SU-DHL-6 (cell line): ENCODE data around the gene EXD3.

Experiments
- H2AFZ ChIP-seq: fragments of 200-600 bp; sonication (generic); 2 replicates; pipeline ENCODE4 v1.6.1; 2014; ENCODE audit warnings: low read depth, mild to moderate bottlenecking, moderate library complexity, mixed read lengths, antibody characterized with exemption, low read length; ENCODE audit not compliant: severe bottlenecking
- H3F3A ChIP-seq: fragments of 200-600 bp; shearing (Covaris generic); 2 replicates; pipeline ENCODE4 v1.6.0; 2016; ENCODE audit warnings: antibody characterized with exemption, mild to moderate bottlenecking; ENCODE audit not compliant: insufficient read depth
- H3K27ac ChIP-seq: fragments of 200-600 bp; sonication (generic); 2 replicates; pipeline ENCODE4 v1.5.1; 2016; ENCODE audit warnings: low read depth, mild to moderate bottlenecking, low read length, moderate library complexity, mixed read lengths
- H3K27me3 ChIP-seq: fragments of 200-600 bp; sonication (generic), shearing (Covaris generic); 2 replicates; pipeline ENCODE4 v1.6.0; 2014; ENCODE audit warnings: mild to moderate bottlenecking, low read length
- H3K36me3 ChIP-seq: fragments of 200-600 bp; sonication (generic); 2 replicates; pipeline ENCODE4 v1.6.1; 2014; ENCODE audit warnings: mild to moderate bottlenecking, low read length, mixed read lengths
- H3K4me2 ChIP-seq: fragments of 300-600, 200-600 bp; shearing (Covaris generic), sonication (generic); 2 replicates; pipeline ENCODE4 v1.6.0; 2014; ENCODE audit warnings: low read length, low read depth, mild to moderate bottlenecking; ENCODE audit not compliant: poor library complexity, severe bottlenecking
- H3K4me3 ChIP-seq: fragments of 200-600 bp; sonication (generic); 2 replicates; pipeline ENCODE4 v1.5.1; 2014; ENCODE audit warnings: antibody characterized with exemption, low read length, mild to moderate bottlenecking, mixed read lengths; ENCODE audit not compliant: insufficient read depth, poor library complexity, severe bottlenecking
- H3K79me2 ChIP-seq: fragments of 200-600 bp; sonication (generic); 2 replicates; pipeline ENCODE4 v1.6.1; 2014; ENCODE audit warnings: mild to moderate bottlenecking, low read length, moderate library complexity; ENCODE audit not compliant: insufficient read depth
- H3K9ac ChIP-seq: fragments of 200-600 bp; sonication (generic); 2 replicates; pipeline ENCODE4 v1.7.0; 2014; ENCODE audit warnings: mild to moderate bottlenecking, low read length
- H3K9me2 ChIP-seq: fragments of 200-600 bp; sonication (generic); replicated peaks from 2 replicates; pipeline ENCODE4 v1.6.1; 2014; ENCODE audit warnings: low read length; ENCODE audit not compliant: insufficient read depth
- H3K9me3 ChIP-seq: fragments of 200-600 bp; sonication (generic); 2 replicates; pipeline ENCODE4 v1.6.1; 2014; ENCODE audit warnings: low read length, mixed read lengths; ENCODE audit not compliant: insufficient read depth
- H4K20me1 ChIP-seq: fragments of 200-600 bp; sonication (generic); 2 replicates; pipeline ENCODE4 v1.6.1; 2014; ENCODE audit warnings: low read depth, mild to moderate bottlenecking, antibody characterized with exemption, low read length, moderate library complexity, mixed read lengths
- CTCF ChIP-seq: fragments of 200-600 bp; sonication (generic); IDR thresholded peaks from one replicate; pipeline ENCODE4 v1.5.1; 2017; ENCODE audit warnings: antibody characterized with exemption, mild to moderate bottlenecking, low read length, moderate library complexity; ENCODE audit not compliant: insufficient read depth, poor library complexity, severe bottlenecking
- EZH2phosphoT487 ChIP-seq: fragments of 200-600 bp; sonication (generic), shearing (Covaris generic); conservative IDR thresholded peaks from 2 replicates; pipeline ENCODE4 v1.6.1; 2018; ENCODE audit warnings: mild to moderate bottlenecking, antibody characterized with exemption, low read length, moderate library complexity, mixed read lengths

The EXD3 gene

GRCh38 chr9:137297966-137298365, 125.0 kb downstream of the EXD3 start:
- H3K9me3 ChIP-seq: no peaks in the 10 kb centered on the region
- no peak overlapping the region for H3K4me3 ChIP-seq
- TF ChIP-seq EZH2phosphoT487: no peak
- no peak for TF ChIP-seq CTCF
- no peak overlapping the region for H2AFZ ChIP-seq
- H3K36me3 ChIP-seq: no peaks in the 10 kb centered on the region
- no peaks in the 10 kb centered on the region for H3K79me2 ChIP-seq
- H3K27me3 ChIP-seq: no peaks in the 10 kb centered on the region
- no peak overlapping the region for H3K4me2 ChIP-seq
- H3K27ac ChIP-seq: no peak overlapping the region
- H3F3A ChIP-seq: 0 out of 2 replicates have a peak, but pooled peaks cover 2% of the 10 kb centered on the region
- H3K9me2 ChIP-seq: no peaks in the 10 kb centered on the region
- H4K20me1 ChIP-seq: no peaks in the 10 kb centered on the region
- no peak overlapping the region for H3K9ac ChIP-seq

GRCh38 chr9:137296670-137297664, 126.0 kb downstream of the EXD3 start:
- H3K9ac ChIP-seq: no peak overlapping the region
- H3K79me2 ChIP-seq: no peaks in the 10 kb centered on the region
- no peaks in the 10 kb centered on the region for H3K9me3 ChIP-seq
- H3K9me2 ChIP-seq: no peaks in the 10 kb centered on the region
- H2AFZ ChIP-seq: no peak overlapping the region
- 0 out of 2 replicates have a peak, but pooled peaks cover 2% of the 10 kb centered on the region for H3F3A ChIP-seq
- H3K4me2 ChIP-seq: no peak overlapping the region
- no peak overlapping the region for H3K4me3 ChIP-seq
- H3K36me3 ChIP-seq: no peaks in the 10 kb centered on the region
- H3K27ac ChIP-seq: no peak overlapping the region
- H3K27me3 ChIP-seq: no peaks in the 10 kb centered on the region
- no peaks in the 10 kb centered on the region for H4K20me1 ChIP-seq
- TF ChIP-seq CTCF (no peak), EZH2phosphoT487 (no peak)

- Histone ChIP-seq H3K4me3 (no peak overlapping the region), H3K4me2 (no peak overlapping the region), H3K79me2 (no peaks in the 10 kb centered on the region), H3K9ac (no peak overlapping the region), H2AFZ (no peak overlapping the region), H4K20me1 (no peaks in the 10 kb centered on the region), H3K9me3 (no peaks in the 10 kb centered on the region), H3K36me3 (no peaks in the 10 kb centered on the region), H3K27ac (no peak overlapping the region), H3K27me3 (no peaks in the 10 kb centered on the region), H3K9me2 (no peaks in the 10 kb centered on the region), H3F3A (0 out of 2 replicates have a peak, but pooled peaks cover 2% of the 10 kb centered on the region)
- TF ChIP-seq EZH2phosphoT487: no peak
- TF ChIP-seq CTCF: no peak
Measured at GRCh38 chr9:137295849-137296669, 126.9 kb downstream of the EXD3 start.
